Pancreas (tissue), 10 donors: Measurements from ENCODE around the gene AKAP6. TPM values are rescaled to one million over a fixed set of nuclear protein-coding genes. Genes with fewer than 3 reads are reported as not detected.

Source experiments
- ATAC-seq, 4 donors: fragments of 200-7000 bp; cut with Tn5 transposase; one replicate each; pipeline versions ENCODE4 v1.8.0 to v1.9.1; 2020; ENCODE audit warnings: mild to moderate bottlenecking in 4 of 4, moderate library complexity in 4 of 4
- DNase-seq, 6 donors: peaks; one replicate each; pipeline ENCODE4 v3.0.0-alpha.2; 2020
- FAIRE-seq: peaks from 2 replicates; lab custom pipeline; 2012; peaks lifted over from hg19 to GRCh38; lab: Jason Lieb, UNC
- H3K27ac ChIP-seq, 4 donors: fragments of 200-600 bp; sonication (generic); 1 replicate in 3 of 4; 2 replicates in 1 of 4; pipeline versions ENCODE4 v1.5.0 to v1.8.0; 2020
- H3K27me3 ChIP-seq, 4 donors: fragments of 200-600 bp; one replicate each; pipeline ENCODE4 v1.8.0; 2021
- H3K36me3 ChIP-seq, 3 donors: fragments of 200-600 bp; sonication (generic) in 1 of 3; one replicate each; pipeline versions ENCODE4 v1.5.0 to v1.8.0; 2020 to 2021
- H3K4me1 ChIP-seq, 3 donors: fragments of 200-600 bp; one replicate each; pipeline ENCODE4 v1.8.0; 2021
- H3K4me3 ChIP-seq, 4 donors: fragments of 200-600 bp; sonication (generic) in 2 of 4; one replicate each; pipeline versions ENCODE4 v1.5.0 to v1.8.0; 2020 to 2021
- H3K9me3 ChIP-seq, 4 donors: fragments of 200-600 bp; one replicate each; pipeline ENCODE4 v1.8.0; 2021
- CTCF ChIP-seq, 4 donors: fragments of 200-600 bp; sonication (generic) in 3 of 4; IDR thresholded peaks; one replicate each; pipeline versions ENCODE4 v1.5.0 to v1.8.0; 2021; ENCODE audit warnings: antibody characterized with exemption in 4 of 4
- WGBS, 2 donors: extraction: QIAGEN DNeasy Blood & Tissue Kit; methylation state at CpG; one replicate each; pipeline ENCODE4 v1.1.7; 2013; 5-methylcytosine and 5-hydroxymethylcytosine counted together
- intact Hi-C, 3 donors: fragments of 100-400 bp; cut with DNase I; formaldehyde crosslinking; loops; one replicate each; pipeline versions ENCODE4 v1.11.1 to v1.14.2; 2022
- polyA plus RNA-seq, 2 donors: library from polyadenylated mRNA; stranded (reverse); fragments of 200-250 nt; gene quantifications; one replicate each; pipeline ENCODE4 v1.2.3, GENCODE V29; 2013
- total RNA-seq, 6 donors: library from RNA; stranded (reverse); fragmentation: NEBNext Ultra II Directional in 4 of 6; extraction: Animal tissue kit (Norgen Biotek cat#: 25700) in 4 of 6; gene quantifications; one replicate each; pipeline versions ENCODE4 v1.2.1 to v1.2.4, GENCODE V29; 2021 to 2023
- donor health status: healthy with polysubstance abuse.
- donor health status: DM: no; HTN: no; CAD: no; lungs with moderate emphysema.
- donor health status: DM: no; HTN: no; CAD: no.
- donor health status: control.
- donor health status: control.
- donor health status: Bipolar disorder and iron deficiency.
- donor health status: DM: yes; HTN: yes; CAD: no.
- donor health status: DM: no; HTN: no; CAD: no.
- donor health status: DM: no; HTN: no; CAD: no.
- donor health status: DM: yes; HTN: yes; CAD: no.

The AKAP6 gene
- total and polyA plus RNA-seq, 8 donors = 0.34 to 2.2 (median 1.8) TPM

GRCh38 chr14:32374155-32374554 is 45.1 kb downstream of the AKAP6 start:
- WGBS, 2 donors = 79 to 85% methylated on average over 3 of the region's 3 CpGs
- H3K27me3 ChIP-seq = no peaks in the 10 kb centered on the region
- H3K9me3 ChIP-seq = no peaks in the 10 kb centered on the region
- intact Hi-C loops = no loop called here
- ATAC-seq (no peak), FAIRE-seq (no peak), DNase-seq (no peak)
- H3K36me3 ChIP-seq = no peaks in the 10 kb centered on the region
- no peak overlapping the region for H3K4me3 ChIP-seq
- H3K4me1 ChIP-seq = no peaks in the 10 kb centered on the region
- H3K27ac ChIP-seq = no peak overlapping the region
- no peak for TF ChIP-seq CTCF (IDR thresholded peaks at IDR 0.05)

- H3K27me3 ChIP-seq = no peaks in the 10 kb centered on the region
- no peak overlapping the region for H3K27ac ChIP-seq
- no peak overlapping the region for H3K4me3 ChIP-seq
- no peak for TF ChIP-seq CTCF (IDR thresholded peaks at IDR 0.05)
- H3K36me3 ChIP-seq = no peaks in the 10 kb centered on the region
- intact Hi-C loops = no loop called here
- no peak for FAIRE-seq
- no peaks in the 10 kb centered on the region for H3K4me1 ChIP-seq
- DNase-seq = no peak
- 67 to 82% methylated on average over 2 of the region's 2 CpGs for WGBS, 2 donors
- no peaks in the 10 kb centered on the region for H3K9me3 ChIP-seq
- ATAC-seq = no peak
Measured at GRCh38 chr14:32375663-32376062, 46.6 kb downstream of the AKAP6 start.

- no peak for TF ChIP-seq CTCF (IDR thresholded peaks at IDR 0.05)
- no peak overlapping the region for H3K27ac ChIP-seq
- H3K27me3 ChIP-seq = no peaks in the 10 kb centered on the region
- no peaks in the 10 kb centered on the region for H3K36me3 ChIP-seq
- 85 to 95% methylated on average over 5 of the region's 5 CpGs for WGBS, 2 donors
- no peaks in the 10 kb centered on the region for H3K9me3 ChIP-seq
- intact Hi-C loops = no loop called here
- no peaks in the 10 kb centered on the region for H3K4me1 ChIP-seq
- no peak for DNase-seq
- no peak for FAIRE-seq
- no peak for ATAC-seq
- no peak overlapping the region for H3K4me3 ChIP-seq
Measured at GRCh38 chr14:32377046-32377646, 48.0 kb downstream of the AKAP6 start.

- DNase-seq (no peak), FAIRE-seq (no peak), ATAC-seq (no peak)
- Histone ChIP-seq H3K4me1 (no peaks in the 10 kb centered on the region), H3K36me3 (no peaks in the 10 kb centered on the region), H3K9me3 (no peaks in the 10 kb centered on the region), H3K27me3 (no peaks in the 10 kb centered on the region), H3K4me3 (no peak overlapping the region), H3K27ac (no peak overlapping the region)
- intact Hi-C loops = no loop called here
- TF ChIP-seq CTCF (IDR thresholded peaks at IDR 0.05) = no peak
Measured at GRCh38 chr14:32378284-32378683, 49.2 kb downstream of the AKAP6 start.

GRCh38 chr14:32379447-32379846 is 50.3 kb downstream of the AKAP6 start:
- no peaks in the 10 kb centered on the region for H3K9me3 ChIP-seq
- intact Hi-C loops = no loop called here
- no peak for TF ChIP-seq CTCF (IDR thresholded peaks at IDR 0.05)
- no peaks in the 10 kb centered on the region for H3K4me1 ChIP-seq
- WGBS, 2 donors = 85 to 95% methylated on average over 1 of the region's 1 CpG
- no peak overlapping the region for H3K27ac ChIP-seq
- ATAC-seq (no peak), FAIRE-seq (no peak), DNase-seq (no peak)
- no peak overlapping the region for H3K4me3 ChIP-seq
- no peaks in the 10 kb centered on the region for H3K36me3 ChIP-seq
- H3K27me3 ChIP-seq = no peaks in the 10 kb centered on the region
